GM18526 (cell line): Measurements from ENCODE around the gene HLA-DMB.

Source experiments
- POLR2A ChIP-seq: IDR thresholded peaks from 3 replicates; pipeline ENCODE4 v1.6.1; 2011; ENCODE audit not compliant: insufficient read length; ENCODE audit errors: extremely low read depth

HLA-DMB gene

GRCh38 chr6:32974016-32974333 is 33.1 kb upstream of the HLA-DMB start:
- TF ChIP-seq POLR2A = peak; percentile 11

GRCh38 chr6:32973144-32974015 is 32.6 kb upstream of the HLA-DMB start:
- no peak for TF ChIP-seq POLR2A

- no peak for TF ChIP-seq POLR2A
Measured at GRCh38 chr6:32972353-32973143, 31.7 kb upstream of the HLA-DMB start.

GRCh38 chr6:32971581-32972352 is 30.9 kb upstream of the HLA-DMB start:
- TF ChIP-seq POLR2A = peak; percentile 100

GRCh38 chr6:32971242-32971580 is 30.4 kb upstream of the HLA-DMB start:
- no peak for TF ChIP-seq POLR2A

DNA sequence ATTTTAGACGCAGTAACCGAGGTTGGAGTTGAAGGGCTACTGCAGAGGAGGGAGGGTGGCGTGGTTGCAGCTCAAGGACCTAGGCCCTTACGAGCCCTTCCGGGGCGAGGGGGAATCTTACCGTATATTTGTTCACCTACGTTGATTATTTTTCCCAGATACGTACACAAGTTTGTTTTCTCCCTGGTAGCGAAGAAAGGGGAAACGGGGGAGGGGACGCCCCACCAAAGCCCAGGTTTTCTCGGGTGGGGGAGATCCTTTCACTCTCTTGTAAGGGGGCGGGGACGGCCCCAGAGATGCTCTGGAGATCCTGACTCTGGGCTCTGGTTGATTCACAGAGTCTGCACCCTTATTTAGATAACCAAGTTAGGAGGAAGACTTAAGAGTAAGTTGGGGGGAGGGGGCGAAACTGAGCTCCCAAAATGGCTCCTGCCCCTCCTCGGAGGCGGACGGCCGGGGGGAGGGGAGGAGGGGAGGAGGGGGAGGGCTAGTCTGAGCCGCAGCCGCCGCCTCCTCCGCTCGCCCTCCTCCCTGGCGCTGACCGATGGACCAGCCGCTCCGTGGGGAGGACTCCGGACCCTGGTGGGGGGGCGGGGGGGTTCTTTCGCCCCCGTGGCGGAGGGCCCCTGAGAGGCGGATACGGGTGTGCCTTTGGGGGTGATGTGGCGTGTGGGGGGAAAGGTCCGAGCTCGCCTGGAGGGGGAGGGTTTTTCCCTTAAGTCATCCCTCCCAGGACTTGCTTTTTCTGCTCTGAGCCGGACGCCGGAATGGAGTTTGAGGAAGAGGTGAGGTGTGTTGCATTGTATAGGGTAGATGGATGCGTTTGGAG is 29.8 kb upstream of the HLA-DMB start:
- TF ChIP-seq POLR2A = peak; percentile 51

- no peak for TF ChIP-seq POLR2A
Measured at GRCh38 chr6:32969685-32970412, 29.0 kb upstream of the HLA-DMB start.

- peak; percentile 62 for TF ChIP-seq POLR2A
Measured at GRCh38 chr6:32968867-32969684, 28.2 kb upstream of the HLA-DMB start.

GRCh38 chr6:32968093-32968866 is 27.5 kb upstream of the HLA-DMB start, which contains the start of gene BRD2:
Gene BRD2 (plus strand): TSS chr6:32968594. CDS start chr6:32972899, 4,305 bp downstream.
- TF ChIP-seq POLR2A = peak; percentile 70

DNA sequence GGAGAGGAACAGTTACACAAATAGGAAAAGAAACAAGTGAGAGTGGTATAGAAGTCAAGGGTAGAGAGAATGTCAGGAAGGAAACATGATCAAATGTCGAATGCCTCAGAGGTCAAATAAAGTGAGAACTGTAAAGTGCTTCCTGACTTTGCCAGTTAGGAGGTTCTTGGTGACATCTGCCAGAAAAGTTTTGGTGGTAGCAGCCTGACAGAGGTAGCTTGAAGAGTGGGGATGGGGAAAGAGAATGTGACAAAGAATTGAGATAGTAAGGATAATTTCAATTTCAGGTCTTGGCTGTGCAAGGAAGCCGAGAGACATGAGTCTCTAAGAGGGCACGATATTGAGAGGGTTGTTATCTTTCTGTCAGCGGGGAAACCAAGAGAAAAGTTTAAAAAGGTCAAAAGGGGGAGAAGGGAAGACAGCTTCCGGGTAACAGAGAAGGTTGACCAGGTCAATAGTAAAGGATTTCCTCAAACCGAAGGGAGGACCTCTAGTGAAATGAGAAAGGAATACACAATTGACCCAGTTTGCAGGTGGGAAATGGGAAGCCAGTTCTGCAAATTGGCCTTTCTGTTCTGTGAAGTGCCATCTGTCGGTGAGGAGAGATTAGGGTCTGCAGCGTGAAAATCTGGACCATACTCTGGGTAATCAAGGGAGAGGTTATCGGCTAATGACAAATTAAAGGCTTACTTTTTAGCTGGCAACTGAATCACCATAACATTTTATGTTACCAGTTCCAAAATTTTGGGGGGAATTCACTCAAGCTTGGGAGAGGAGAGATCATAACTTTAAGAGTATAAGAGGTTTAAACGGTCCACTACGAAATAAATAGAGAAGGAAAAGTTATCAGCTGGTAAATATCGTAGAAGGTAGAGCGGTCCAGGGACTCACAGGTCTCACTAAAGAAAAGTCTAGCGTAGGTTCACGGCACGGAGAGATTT is 26.6 kb upstream of the HLA-DMB start:
- TF ChIP-seq POLR2A = no peak

GRCh38 chr6:32964776-32965175 is 23.9 kb upstream of the HLA-DMB start:
- TF ChIP-seq POLR2A = no peak
